ENCODE data around the gene GCK. TPM values are rescaled to one million over a fixed set of nuclear protein-coding genes. Genes with fewer than 3 reads are reported as not detected.

The GCK gene
- total RNA-seq, 3 donors from 2014 or later: 0.17 TPM; not detected in 2

DNA sequence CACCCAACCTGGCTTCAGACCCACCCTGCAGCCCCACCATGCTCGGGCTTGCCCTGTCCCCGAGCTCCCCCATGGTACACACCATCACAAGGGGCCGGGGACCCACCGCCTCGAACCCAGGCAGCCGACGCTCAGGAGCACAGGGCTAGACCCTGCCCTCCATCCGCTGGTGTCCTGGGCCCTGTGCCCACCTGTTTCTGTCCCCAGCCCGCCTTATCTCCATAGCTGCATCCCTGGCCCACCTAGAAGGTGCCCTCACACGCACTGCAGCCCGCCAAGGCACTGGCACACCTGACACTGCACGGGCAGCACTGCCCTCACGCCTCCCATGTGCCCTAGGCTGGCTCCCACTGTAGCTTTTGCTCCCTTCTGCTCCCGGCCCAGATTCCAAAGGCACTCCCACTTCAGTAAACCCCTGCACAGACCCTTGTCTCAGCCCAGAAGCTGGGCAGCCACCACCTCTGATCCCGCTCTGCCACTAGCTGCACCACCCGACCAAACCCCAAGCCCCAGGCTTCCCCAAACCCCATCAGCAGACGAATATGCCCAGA is 28.7 kb upstream of the GCK start:
- TF ChIP-seq, protein P1, sequence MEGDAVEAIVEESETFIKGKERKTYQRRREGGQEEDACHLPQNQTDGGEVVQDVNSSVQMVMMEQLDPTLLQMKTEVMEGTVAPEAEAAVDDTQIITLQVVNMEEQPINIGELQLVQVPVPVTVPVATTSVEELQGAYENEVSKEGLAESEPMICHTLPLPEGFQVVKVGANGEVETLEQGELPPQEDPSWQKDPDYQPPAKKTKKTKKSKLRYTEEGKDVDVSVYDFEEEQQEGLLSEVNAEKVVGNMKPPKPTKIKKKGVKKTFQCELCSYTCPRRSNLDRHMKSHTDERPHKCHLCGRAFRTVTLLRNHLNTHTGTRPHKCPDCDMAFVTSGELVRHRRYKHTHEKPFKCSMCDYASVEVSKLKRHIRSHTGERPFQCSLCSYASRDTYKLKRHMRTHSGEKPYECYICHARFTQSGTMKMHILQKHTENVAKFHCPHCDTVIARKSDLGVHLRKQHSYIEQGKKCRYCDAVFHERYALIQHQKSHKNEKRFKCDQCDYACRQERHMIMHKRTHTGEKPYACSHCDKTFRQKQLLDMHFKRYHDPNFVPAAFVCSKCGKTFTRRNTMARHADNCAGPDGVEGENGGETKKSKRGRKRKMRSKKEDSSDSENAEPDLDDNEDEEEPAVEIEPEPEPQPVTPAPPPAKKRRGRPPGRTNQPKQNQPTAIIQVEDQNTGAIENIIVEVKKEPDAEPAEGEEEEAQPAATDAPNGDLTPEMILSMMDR (IDR thresholded peaks at IDR 0.05): no peak
- Histone ChIP-seq H3K4me1 (ENCODE audit: low read depth) (no peaks in the 10 kb centered on the region), H3K4me3 (no peak overlapping the region), H3K9me3 (no peaks in the 10 kb centered on the region), H3K36me3 (ENCODE audit: low read depth) (no peaks in the 10 kb centered on the region)
- DNase-seq (peak in 1 of 3 donors; percentile 8), ATAC-seq (no peak)
- intact Hi-C loops (cut with DNase I, micrococcal nuclease): no loop called here

DNA sequence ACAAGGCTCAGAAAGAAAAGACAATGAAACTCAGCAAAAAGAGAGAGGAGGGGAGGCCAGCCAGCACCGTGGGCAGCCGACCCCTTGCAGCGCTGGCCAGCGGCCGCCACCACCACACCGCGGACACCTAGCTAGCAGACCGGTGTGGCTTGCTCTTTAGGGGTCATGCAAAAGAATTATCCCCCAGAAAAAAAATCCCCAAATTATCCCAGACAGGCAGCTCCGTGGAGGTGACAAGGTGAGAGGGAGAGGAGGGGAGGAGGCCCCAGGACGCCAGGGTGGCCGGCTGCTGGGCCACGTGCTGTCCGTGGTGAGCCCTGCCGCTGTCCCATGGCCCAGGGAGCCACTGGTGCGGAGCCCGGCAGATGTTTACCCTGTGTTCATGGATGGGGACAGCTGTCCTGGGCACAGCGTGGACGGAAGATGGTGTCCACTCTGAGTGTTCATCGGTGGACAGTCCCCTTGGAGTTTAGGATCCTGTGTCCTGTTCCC is 28.0 kb upstream of the GCK start:
- TF ChIP-seq, protein P1 (IDR thresholded peaks at IDR 0.05): no peak
- ATAC-seq (no peak), DNase-seq (peak in 2 of 3 donors; percentile 9 to 25)
- H3K4me3 ChIP-seq: no peak overlapping the region
- intact Hi-C loops (cut with DNase I, micrococcal nuclease): no loop called here
- no peaks in the 10 kb centered on the region for H3K9me3 ChIP-seq
- no peaks in the 10 kb centered on the region for H3K4me1 ChIP-seq (ENCODE audit: low read depth)
- H3K36me3 ChIP-seq (ENCODE audit: low read depth): no peaks in the 10 kb centered on the region

GRCh38 chr7:44216521-44217222 is 27.4 kb upstream of the GCK start:
- TF ChIP-seq, protein P1 (IDR thresholded peaks at IDR 0.05): no peak
- DNase-seq: peak; percentile 9 to 38 (median 17)
- intact Hi-C loops (cut with DNase I, micrococcal nuclease): no loop called here
- no peak for ATAC-seq
- Histone ChIP-seq H3K4me3 (no peak overlapping the region), H3K9me3 (no peaks in the 10 kb centered on the region), H3K36me3 (ENCODE audit: low read depth) (no peaks in the 10 kb centered on the region), H3K4me1 (ENCODE audit: low read depth) (no peaks in the 10 kb centered on the region)

GRCh38 chr7:44216019-44216418 is 26.8 kb upstream of the GCK start:
- DNase-seq: peak in 2 of 3 donors; percentile 18 to 27

DNA sequence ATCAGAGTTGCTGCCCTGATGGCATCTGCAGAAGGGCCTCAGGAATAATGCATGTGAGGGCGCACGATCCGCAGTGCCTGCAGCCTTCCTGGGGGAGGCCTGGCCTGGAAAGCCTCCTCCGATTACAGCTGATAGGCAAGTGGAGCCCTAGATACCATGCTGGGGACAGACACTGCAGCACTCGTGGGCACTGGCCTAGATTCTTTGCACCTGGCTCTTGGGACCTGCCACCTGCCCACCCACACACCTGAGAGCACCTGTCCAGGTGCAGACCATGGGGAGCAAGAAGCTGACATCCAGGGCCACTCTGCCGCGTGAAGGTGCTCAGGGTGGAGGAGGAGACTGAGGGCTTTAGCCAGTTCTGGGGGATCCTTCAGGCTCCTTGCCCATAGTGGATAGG is 26.3 kb upstream of the GCK start:
- peak in 2 of 3 donors; percentile 4 to 25 for DNase-seq
- no peak for ATAC-seq

More at GRCh38 chr7:44216019-44216418, 26.8 kb upstream of the GCK start:
- Histone ChIP-seq H3K4me3 (no peak overlapping the region), H3K9me3 (no peaks in the 10 kb centered on the region), H3K36me3 (ENCODE audit: low read depth) (no peaks in the 10 kb centered on the region), H3K4me1 (ENCODE audit: low read depth) (no peaks in the 10 kb centered on the region)
- TF ChIP-seq, protein P1 (IDR thresholded peaks at IDR 0.05): no peak
- no peak for ATAC-seq
- intact Hi-C loops (cut with DNase I, micrococcal nuclease): no loop called here

More for the DNA sequence above, 26.3 kb upstream of the GCK start:
- TF ChIP-seq, protein P1 (IDR thresholded peaks at IDR 0.05): no peak
- H3K4me1 ChIP-seq (ENCODE audit: low read depth): no peaks in the 10 kb centered on the region
- no peak overlapping the region for H3K4me3 ChIP-seq
- intact Hi-C loops (cut with DNase I, micrococcal nuclease): no loop called here
- H3K36me3 ChIP-seq (ENCODE audit: low read depth): no peaks in the 10 kb centered on the region
- H3K9me3 ChIP-seq: no peaks in the 10 kb centered on the region

Data from mucosa of descending colon (tissue), 3 donors.